Cardiac muscle cell (in vitro differentiated cells and primary cell): ENCODE data around the gene GBP1. TPM values are rescaled to one million over a fixed set of nuclear protein-coding genes. Genes with fewer than 3 reads are reported as not detected.

Experiments
- DNase-seq, 2 donors: peaks; one replicate each; pipeline versions ENCODE4 v3.0.0 to v3.0.0-alpha.2; 2010 to 2017; ENCODE audit warnings: low read depth in 1 of 2, low spot score in 1 of 2
- H3K27ac ChIP-seq: fragments of 200-600 bp; sonication (generic); 2 replicates; pipeline ENCODE4 v1.5.1; 2016
- H3K27me3 ChIP-seq: fragments of 200-600 bp; sonication (generic); 2 replicates; pipeline ENCODE4 v1.6.0; 2016; ENCODE audit warnings: control low read depth
- H3K36me3 ChIP-seq: fragments of 200-600 bp; sonication (generic); 2 replicates; pipeline ENCODE4 v1.5.1; 2016; ENCODE audit warnings: control low read depth
- H3K4me1 ChIP-seq: fragments of 200-600 bp; sonication (generic); 2 replicates; pipeline ENCODE4 v1.8.1; 2017; ENCODE audit warnings: low read depth, mild to moderate bottlenecking, mixed run types
- H3K4me3 ChIP-seq: fragments of 200-600 bp; sonication (generic); 2 replicates; pipeline ENCODE4 v1.5.1; 2016; ENCODE audit warnings: mild to moderate bottlenecking
- H3K9me3 ChIP-seq: fragments of 200-600 bp; sonication (generic); 2 replicates; pipeline ENCODE4 v1.5.1; 2017; ENCODE audit warnings: low read depth, mild to moderate bottlenecking, control low read depth
- polyA plus RNA-seq: library from polyadenylated mRNA; unstranded; fragments of >200 nt; fragmentation: Nextera tagmentation; extraction: Ambion mirVana; gene quantifications from 2 replicates; pipeline ENCODE4 v1.2.1, GENCODE V29; 2016
- total RNA-seq: library from RNA; depleted of rRNA; stranded (reverse); fragments of >200 nt; gene quantifications from 2 replicates; pipeline ENCODE4 v1.2.3, GENCODE V29; 2016
- TF ChIP-seq, protein P1 (sequence below): IDR thresholded peaks from 2 replicates; pipeline ENCODE4 v1.5.1; 2012; ENCODE audit warnings: low read depth, mild to moderate bottlenecking, low read length

Gene GBP1
- total and polyA plus RNA-seq, 2 experiments from 2014 or later, result 1.8 to 2.4 TPM

DNA sequence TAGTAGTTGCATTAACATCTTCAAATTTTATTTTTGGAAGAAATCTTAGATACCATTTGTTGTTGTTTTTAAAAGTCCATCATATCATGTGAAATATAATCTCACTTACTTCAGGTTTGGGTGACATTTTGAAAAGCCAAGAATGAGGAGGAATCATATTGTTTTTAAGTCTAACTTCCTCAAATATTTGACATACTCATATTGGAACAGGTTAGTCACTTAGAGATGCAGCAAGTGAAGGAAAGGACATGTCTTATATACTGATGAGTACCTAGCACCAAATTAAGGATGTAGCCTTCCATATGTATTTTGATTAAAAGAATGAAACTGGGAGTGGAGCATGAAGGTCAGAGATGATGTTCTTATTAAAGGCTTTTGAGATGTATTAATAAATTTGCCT, 37.0 kb upstream of the GBP1 start:
- TF ChIP-seq, protein P1, sequence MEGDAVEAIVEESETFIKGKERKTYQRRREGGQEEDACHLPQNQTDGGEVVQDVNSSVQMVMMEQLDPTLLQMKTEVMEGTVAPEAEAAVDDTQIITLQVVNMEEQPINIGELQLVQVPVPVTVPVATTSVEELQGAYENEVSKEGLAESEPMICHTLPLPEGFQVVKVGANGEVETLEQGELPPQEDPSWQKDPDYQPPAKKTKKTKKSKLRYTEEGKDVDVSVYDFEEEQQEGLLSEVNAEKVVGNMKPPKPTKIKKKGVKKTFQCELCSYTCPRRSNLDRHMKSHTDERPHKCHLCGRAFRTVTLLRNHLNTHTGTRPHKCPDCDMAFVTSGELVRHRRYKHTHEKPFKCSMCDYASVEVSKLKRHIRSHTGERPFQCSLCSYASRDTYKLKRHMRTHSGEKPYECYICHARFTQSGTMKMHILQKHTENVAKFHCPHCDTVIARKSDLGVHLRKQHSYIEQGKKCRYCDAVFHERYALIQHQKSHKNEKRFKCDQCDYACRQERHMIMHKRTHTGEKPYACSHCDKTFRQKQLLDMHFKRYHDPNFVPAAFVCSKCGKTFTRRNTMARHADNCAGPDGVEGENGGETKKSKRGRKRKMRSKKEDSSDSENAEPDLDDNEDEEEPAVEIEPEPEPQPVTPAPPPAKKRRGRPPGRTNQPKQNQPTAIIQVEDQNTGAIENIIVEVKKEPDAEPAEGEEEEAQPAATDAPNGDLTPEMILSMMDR, result no peak
- H3K27ac ChIP-seq, result no peak overlapping the region
- H3K4me3 ChIP-seq, result no peak overlapping the region
- DNase-seq, result no peak
- H3K36me3 ChIP-seq, result no peaks in the 10 kb centered on the region
- peaks cover 2% of the 10 kb centered on the region for H3K4me1 ChIP-seq
- no peaks in the 10 kb centered on the region for H3K27me3 ChIP-seq
- H3K9me3 ChIP-seq, result no peaks in the 10 kb centered on the region

DNA sequence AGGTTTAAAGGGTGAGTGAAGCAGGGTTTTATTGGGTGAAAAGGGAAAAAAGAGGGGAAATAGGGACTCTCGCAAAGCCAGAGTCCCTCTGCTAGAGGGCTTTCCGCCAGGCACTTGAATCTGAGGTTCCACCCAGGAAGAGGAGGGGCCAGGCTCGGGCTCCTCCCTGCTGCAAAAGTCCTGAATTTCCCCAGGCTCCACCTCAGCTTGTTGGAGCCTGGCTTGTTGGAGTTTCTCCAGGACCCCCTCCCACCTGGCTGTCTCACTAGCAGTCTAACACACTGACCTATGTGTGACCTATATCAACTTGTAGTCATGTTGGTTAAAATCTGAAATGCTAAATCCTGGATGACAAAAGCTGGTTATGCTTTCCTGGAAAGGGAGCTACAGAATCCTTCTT, 35.4 kb upstream of the GBP1 start:
- Histone ChIP-seq H3K9me3 (no peaks in the 10 kb centered on the region), H3K36me3 (no peaks in the 10 kb centered on the region), H3K27ac (no peak overlapping the region), H3K4me3 (no peak overlapping the region), H3K4me1 (peaks cover 2% of the 10 kb centered on the region), H3K27me3 (no peaks in the 10 kb centered on the region)
- peak in 1 of 2 donors; percentile 1 for DNase-seq
- TF ChIP-seq, protein P1, result no peak

DNA sequence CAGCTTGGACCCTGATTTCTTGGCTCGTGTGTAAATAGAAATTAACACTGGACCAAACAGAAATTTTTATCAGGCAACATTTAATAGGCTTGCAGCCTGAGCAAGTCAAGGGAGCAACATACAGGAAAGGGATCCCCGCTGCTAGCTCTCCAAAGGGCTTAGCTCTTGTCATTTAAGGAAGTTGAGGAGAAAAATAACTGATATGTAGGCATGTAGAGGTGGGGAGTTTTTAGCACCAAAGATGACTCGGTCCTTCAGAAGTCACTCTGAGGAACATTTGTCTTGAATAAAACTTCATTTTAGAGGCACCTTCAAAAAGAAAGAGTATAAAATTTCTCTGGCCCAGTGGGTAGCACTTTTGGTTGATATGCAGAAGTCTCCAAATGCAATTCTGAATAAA, 33.8 kb upstream of the GBP1 start:
- no peaks in the 10 kb centered on the region for H3K9me3 ChIP-seq
- H3K4me1 ChIP-seq, result peaks cover 2% of the 10 kb centered on the region
- DNase-seq, result no peak
- TF ChIP-seq, protein P1, result no peak
- no peak overlapping the region for H3K4me3 ChIP-seq
- H3K27ac ChIP-seq, result no peak overlapping the region
- no peaks in the 10 kb centered on the region for H3K36me3 ChIP-seq
- no peaks in the 10 kb centered on the region for H3K27me3 ChIP-seq

DNA sequence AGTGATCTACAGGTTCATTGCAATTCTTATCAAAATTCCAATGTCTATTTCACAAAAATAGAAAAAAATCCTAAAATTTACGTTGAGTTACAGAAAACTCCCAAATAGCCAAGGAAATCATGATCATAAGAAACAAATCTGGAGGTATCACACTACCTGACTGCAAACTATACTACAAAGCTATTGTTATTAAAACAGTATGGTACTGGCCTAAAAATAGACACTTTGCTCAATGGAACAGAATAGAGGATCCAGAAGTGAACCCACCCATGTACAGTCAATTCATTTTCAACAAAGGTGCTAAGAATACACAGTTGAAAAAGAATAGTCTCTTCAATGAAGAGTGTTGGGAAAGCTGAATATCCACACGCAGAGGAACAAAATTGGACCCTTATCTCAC, 30.7 kb upstream of the GBP1 start:
- Histone ChIP-seq H3K27ac (no peak overlapping the region), H3K36me3 (no peaks in the 10 kb centered on the region), H3K27me3 (no peaks in the 10 kb centered on the region), H3K4me3 (no peak overlapping the region), H3K9me3 (no peaks in the 10 kb centered on the region), H3K4me1 (peaks cover 1% of the 10 kb centered on the region)
- TF ChIP-seq, protein P1, result no peak
- no peak for DNase-seq

DNA sequence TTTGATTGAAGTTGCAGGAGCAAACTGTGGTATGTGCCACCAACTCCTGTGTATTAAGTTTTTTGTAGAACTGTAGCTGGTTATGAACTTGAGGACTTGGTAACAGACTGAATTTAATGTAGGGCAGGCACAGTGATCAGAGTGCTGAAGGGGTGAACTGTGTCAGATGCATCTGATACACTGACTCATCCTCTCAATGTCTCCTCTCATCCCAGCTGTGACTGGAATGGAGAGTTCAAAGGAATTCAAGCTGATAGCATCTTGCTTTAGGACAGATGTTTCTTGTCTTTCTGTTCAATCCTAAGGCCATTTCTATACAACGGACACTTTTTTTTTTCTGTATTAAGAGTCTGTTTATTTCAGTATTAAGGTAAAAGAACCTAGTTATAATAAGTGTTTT, 25.0 kb upstream of the GBP1 start:
- Histone ChIP-seq H3K9me3 (no peaks in the 10 kb centered on the region), H3K4me3 (no peak overlapping the region), H3K27ac (no peak overlapping the region), H3K4me1 (peaks cover 12% of the 10 kb centered on the region), H3K27me3 (no peaks in the 10 kb centered on the region), H3K36me3 (no peaks in the 10 kb centered on the region)
- TF ChIP-seq, protein P1, result no peak
- no peak for DNase-seq

DNA sequence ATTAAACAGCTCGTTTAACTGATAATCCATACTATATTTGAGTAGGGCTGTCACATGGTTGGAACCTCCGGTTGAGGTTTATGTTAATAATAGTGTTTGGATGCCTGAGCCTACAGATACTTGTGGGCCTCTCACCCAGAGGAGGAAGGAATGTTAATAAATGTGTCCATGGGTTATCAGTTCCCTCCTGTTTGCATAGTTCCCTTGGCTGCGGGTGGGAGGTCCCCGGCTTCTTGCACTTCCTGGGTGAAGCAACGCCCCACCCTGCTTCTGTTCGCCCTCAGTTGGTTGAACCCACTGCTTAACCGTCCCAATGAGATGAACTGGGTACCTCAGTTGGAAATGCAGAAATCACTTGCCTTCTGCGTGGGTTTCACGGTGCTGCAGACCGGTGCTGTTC, 23.6 kb upstream of the GBP1 start:
- Histone ChIP-seq H3K4me3 (no peak overlapping the region), H3K4me1 (peaks cover 12% of the 10 kb centered on the region), H3K27me3 (no peaks in the 10 kb centered on the region), H3K9me3 (no peaks in the 10 kb centered on the region), H3K36me3 (no peaks in the 10 kb centered on the region), H3K27ac (no peak overlapping the region)
- DNase-seq, result no peak
- TF ChIP-seq, protein P1, result no peak
